Activated B cell treated with CpG ODN at 0.5 μM for 24 hours (primary cell): ENCODE measurements around the gene MTHFD1L. TPM values are rescaled to one million over a fixed set of nuclear protein-coding genes. Genes with fewer than 3 reads are reported as not detected.
"Not testable (repeated sequence)": the region's sequence is repeated elsewhere in the genome, so short reads cannot be mapped to it uniquely, and the experiment has no call there.

Source experiments
- ATAC-seq: fragments of 200-7000 bp; cut with Tn5 transposase; one replicate; pipeline ENCODE4 v1.10.0; 2021; ENCODE audit warnings: low read depth, mild to moderate bottlenecking, moderate library complexity
- CTCF ChIA-PET: fragments of 350-600 bp; sonication (Branson Sonifier 250); formaldehyde crosslinking; loops from one replicate; lab custom pipeline; 2021; ENCODE audit warnings: antibody characterized with exemption; lab: Charles Lee
- POLR2A ChIA-PET: fragments of 350-600 bp; sonication (Branson Sonifier 250); formaldehyde crosslinking; loops from one replicate; lab custom pipeline; 2021; ENCODE audit warnings: antibody characterized with exemption; lab: Charles Lee
- DNase-seq: peaks from one replicate; pipeline ENCODE4 v3.0.0; 2022
- H3K27ac Mint-ChIP-seq: one replicate; pipeline ENCODE4 v1.8.0; 2020; ENCODE audit warnings: mixed read lengths
- H3K27me3 Mint-ChIP-seq: one replicate; pipeline ENCODE4 v1.8.0; 2021; ENCODE audit warnings: mixed read lengths
- H3K36me3 Mint-ChIP-seq: one replicate; pipeline ENCODE4 v1.8.0; 2021; ENCODE audit warnings: low read depth, mixed read lengths
- H3K4me1 Mint-ChIP-seq: one replicate; pipeline ENCODE4 v1.8.0; 2021; ENCODE audit warnings: mixed read lengths
- H3K4me3 Mint-ChIP-seq: one replicate; pipeline ENCODE4 v1.8.0; 2020; ENCODE audit warnings: mild to moderate bottlenecking, mixed read lengths
- H3K9me3 Mint-ChIP-seq: one replicate; pipeline ENCODE4 v1.8.0; 2020; ENCODE audit warnings: mixed read lengths
- intact Hi-C: fragments of 100-400 bp; cut with micrococcal nuclease; formaldehyde crosslinking; loops from one replicate; pipeline ENCODE4 v1.15.1; 2024
- total RNA-seq: library from RNA; stranded (reverse); gene quantifications from 2 replicates; pipeline ENCODE4 v1.2.3, GENCODE V29; 2022
- TF ChIP-seq, protein P1 (sequence below): fragments of 200-600 bp; IDR thresholded peaks from one replicate; pipeline ENCODE4 v1.8.0; 2022; ENCODE audit warnings: antibody characterized with exemption, mild to moderate bottlenecking

MTHFD1L gene
- total RNA-seq, 1 donor from 2014 or later, result 60.4 TPM

DNA sequence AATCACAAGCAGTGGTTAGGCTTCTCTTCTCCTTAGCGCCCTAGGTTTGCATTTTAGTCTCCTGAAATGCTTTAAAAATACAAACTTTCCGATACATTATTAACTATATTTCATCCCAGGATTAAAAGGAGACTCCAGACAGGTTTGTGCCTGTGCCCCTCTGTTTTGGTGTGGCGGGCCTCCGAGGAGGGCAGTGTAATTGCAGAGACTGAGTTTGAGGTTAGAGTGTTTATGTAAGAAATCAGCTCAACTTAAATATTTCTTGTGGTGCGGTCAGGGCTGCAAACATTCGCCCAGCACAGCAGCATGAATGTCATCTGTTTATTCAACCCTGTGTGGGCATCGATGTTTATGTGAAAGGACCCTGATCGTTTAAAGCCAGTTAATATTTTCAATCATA is 243.9 kb downstream of the MTHFD1L start:
- H3K36me3 Mint-ChIP-seq, result no peaks in the 10 kb centered on the region
- no peak for DNase-seq
- CTCF ChIA-PET, result no interaction called here

DNA sequence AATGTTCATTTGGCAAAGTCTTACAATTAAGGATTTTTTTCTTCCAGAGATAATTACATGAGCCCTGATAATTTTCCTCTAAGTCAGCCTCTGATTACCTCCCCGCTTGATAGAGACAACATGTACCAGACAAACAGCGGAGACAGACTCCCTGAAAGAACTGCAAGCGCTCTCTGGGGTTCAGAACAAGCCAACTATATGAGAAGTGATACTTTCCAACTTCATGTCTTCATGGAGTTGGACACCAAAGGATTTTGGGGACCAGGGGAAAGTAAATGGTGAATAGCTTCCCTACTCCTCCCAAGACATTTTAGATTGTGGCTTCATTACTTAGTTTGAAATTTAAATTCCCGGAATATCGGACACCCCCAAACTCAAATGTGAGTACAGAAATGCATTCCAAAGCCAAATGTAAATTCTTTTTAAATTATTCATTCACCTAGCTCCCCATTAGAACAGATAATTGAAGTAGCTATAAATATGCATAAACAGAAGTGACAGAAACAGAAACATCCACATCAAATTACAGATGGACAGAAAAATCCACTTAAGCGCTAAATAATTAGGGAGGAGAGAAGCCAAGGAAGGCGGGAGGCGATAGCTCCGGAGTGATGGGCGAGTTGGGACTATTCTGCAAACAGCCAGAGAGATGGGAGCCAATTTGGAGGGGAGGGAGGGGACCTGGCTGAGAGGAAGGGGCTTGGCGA is 244.5 kb downstream of the MTHFD1L start:
- TF ChIP-seq, protein P1, sequence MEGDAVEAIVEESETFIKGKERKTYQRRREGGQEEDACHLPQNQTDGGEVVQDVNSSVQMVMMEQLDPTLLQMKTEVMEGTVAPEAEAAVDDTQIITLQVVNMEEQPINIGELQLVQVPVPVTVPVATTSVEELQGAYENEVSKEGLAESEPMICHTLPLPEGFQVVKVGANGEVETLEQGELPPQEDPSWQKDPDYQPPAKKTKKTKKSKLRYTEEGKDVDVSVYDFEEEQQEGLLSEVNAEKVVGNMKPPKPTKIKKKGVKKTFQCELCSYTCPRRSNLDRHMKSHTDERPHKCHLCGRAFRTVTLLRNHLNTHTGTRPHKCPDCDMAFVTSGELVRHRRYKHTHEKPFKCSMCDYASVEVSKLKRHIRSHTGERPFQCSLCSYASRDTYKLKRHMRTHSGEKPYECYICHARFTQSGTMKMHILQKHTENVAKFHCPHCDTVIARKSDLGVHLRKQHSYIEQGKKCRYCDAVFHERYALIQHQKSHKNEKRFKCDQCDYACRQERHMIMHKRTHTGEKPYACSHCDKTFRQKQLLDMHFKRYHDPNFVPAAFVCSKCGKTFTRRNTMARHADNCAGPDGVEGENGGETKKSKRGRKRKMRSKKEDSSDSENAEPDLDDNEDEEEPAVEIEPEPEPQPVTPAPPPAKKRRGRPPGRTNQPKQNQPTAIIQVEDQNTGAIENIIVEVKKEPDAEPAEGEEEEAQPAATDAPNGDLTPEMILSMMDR, result no peak
- DNase-seq, result no peak
- no peak for ATAC-seq
- ChIA-PET POLR2A (no interaction called here), CTCF (no interaction called here)
- H3K4me3 Mint-ChIP-seq, result no peak overlapping the region
- no peaks in the 10 kb centered on the region for H3K4me1 Mint-ChIP-seq
- peaks cover 5% of the 10 kb centered on the region for H3K27me3 Mint-ChIP-seq
- no peaks in the 10 kb centered on the region for H3K36me3 Mint-ChIP-seq
- no peaks in the 10 kb centered on the region for H3K9me3 Mint-ChIP-seq
- no peak overlapping the region for H3K27ac Mint-ChIP-seq
- intact Hi-C loops, result no loop called here

More for the DNA sequence above, 243.9 kb downstream of the MTHFD1L start:
- no peak overlapping the region for H3K27ac Mint-ChIP-seq
- no peaks in the 10 kb centered on the region for H3K4me1 Mint-ChIP-seq
- peaks cover 5% of the 10 kb centered on the region for H3K27me3 Mint-ChIP-seq
- no peak for ATAC-seq
- no peak overlapping the region for H3K4me3 Mint-ChIP-seq
- POLR2A ChIA-PET, result no interaction called here
- intact Hi-C loops, result no loop called here
- TF ChIP-seq, protein P1, result no peak
- H3K9me3 Mint-ChIP-seq, result no peaks in the 10 kb centered on the region

DNA sequence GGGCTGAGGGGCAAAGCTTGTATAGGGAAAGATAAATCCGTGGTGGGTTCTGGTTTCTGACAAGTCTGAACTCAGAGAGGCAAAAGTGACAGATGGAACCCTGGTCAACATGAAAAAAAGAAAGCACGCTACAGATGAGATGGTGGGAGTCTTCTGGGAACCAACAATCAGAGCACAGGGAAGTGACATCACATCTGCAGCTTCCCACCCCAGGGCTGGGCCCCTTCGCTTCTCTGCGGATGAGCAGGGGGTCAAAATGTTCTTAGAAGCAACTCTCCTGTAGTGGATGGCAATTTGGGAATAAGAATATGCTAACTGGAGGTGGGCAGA is 245.0 kb downstream of the MTHFD1L start:
- H3K27ac Mint-ChIP-seq, result no peak overlapping the region
- H3K9me3 Mint-ChIP-seq, result no peaks in the 10 kb centered on the region
- H3K4me3 Mint-ChIP-seq, result no peak overlapping the region
- ATAC-seq (no peak), DNase-seq (no peak)
- ChIA-PET POLR2A (no interaction called here), CTCF (no interaction called here)
- no peaks in the 10 kb centered on the region for H3K4me1 Mint-ChIP-seq
- intact Hi-C loops, result no loop called here
- TF ChIP-seq, protein P1, result no peak
- H3K27me3 Mint-ChIP-seq, result peaks cover 5% of the 10 kb centered on the region
- H3K36me3 Mint-ChIP-seq, result no peaks in the 10 kb centered on the region

DNA sequence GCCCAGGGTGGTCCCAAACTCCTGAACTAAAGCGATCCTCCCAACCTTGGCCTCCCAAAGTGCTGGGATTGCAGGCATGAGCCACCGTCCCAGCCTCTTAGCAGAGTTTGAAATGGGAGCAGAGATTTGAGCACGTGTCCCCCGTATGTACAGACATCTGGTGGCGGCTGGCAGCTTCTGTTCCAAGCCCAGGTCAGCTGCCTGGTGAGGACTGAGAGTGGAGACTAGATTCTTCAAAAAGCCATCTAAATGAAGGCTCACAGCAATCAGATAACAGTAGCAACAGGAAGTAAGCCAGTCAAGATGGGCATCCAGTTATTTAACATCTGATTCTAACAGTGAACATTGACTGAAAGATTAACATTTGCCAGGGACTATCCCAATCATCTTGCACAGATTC is 246.2 kb downstream of the MTHFD1L start:
- no peak overlapping the region for H3K27ac Mint-ChIP-seq
- peaks cover 5% of the 10 kb centered on the region for H3K27me3 Mint-ChIP-seq
- CTCF ChIA-PET, result no interaction called here
- no peaks in the 10 kb centered on the region for H3K36me3 Mint-ChIP-seq
- DNase-seq, result no peak
- intact Hi-C loops, result no loop called here
- H3K9me3 Mint-ChIP-seq, result no peaks in the 10 kb centered on the region
- POLR2A ChIA-PET, result no interaction called here
- TF ChIP-seq, protein P1, result no peak
- H3K4me1 Mint-ChIP-seq, result no peaks in the 10 kb centered on the region
- ATAC-seq, result no peak
- H3K4me3 Mint-ChIP-seq, result no peak overlapping the region

DNA sequence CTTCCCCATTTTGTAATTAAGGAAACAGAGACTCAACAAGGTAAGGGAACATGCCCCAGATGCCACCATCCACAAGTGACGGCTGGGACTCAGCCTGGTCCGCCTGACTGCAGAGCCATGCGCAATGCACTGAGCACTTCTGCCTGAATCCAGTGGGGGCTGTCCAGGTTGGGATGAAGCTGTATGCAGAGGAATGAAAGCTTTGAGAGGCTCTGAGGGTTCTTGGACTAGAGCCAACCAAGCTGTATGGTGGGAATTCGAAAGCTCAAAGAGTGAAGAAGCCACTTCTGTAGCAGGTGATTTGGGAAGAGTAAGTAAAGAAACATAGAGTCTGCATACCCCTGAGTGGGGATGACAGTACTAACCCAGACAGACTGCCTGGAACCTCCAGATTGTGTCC is 246.6 kb downstream of the MTHFD1L start:
- intact Hi-C loops, result no loop called here
- no peak overlapping the region for H3K4me3 Mint-ChIP-seq
- ATAC-seq (no peak), DNase-seq (no peak)
- TF ChIP-seq, protein P1, result no peak
- H3K27me3 Mint-ChIP-seq, result peaks cover 5% of the 10 kb centered on the region
- POLR2A ChIA-PET, result no interaction called here
- no peaks in the 10 kb centered on the region for H3K9me3 Mint-ChIP-seq
- H3K4me1 Mint-ChIP-seq, result no peaks in the 10 kb centered on the region
- H3K27ac Mint-ChIP-seq, result no peak overlapping the region
- no peaks in the 10 kb centered on the region for H3K36me3 Mint-ChIP-seq
- CTCF ChIA-PET, result no interaction called here

DNA sequence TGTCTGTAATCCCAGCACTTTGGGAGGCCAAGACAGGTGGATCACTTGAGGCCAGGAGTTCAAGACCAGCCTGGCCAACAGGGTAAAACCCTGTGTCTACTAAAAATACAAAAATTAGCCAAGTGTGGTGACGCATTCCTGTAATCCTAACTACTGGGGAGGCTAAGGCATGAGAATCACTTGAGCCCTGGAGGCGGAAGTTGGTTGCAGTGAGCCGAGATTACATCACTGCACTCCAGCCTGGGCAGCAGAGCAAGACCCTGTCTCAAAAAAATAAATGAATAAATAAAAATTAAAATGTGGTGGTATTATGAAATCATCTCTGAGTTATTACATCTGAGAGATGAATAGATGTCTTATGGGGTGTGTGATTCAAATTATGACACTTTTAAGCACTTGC is 247.4 kb downstream of the MTHFD1L start:
- POLR2A ChIA-PET, H3K9me3 Mint-ChIP-seq, ATAC-seq, H3K4me3 Mint-ChIP-seq, H3K36me3 Mint-ChIP-seq, H3K27me3 Mint-ChIP-seq, H3K27ac Mint-ChIP-seq, intact Hi-C loops, DNase-seq, H3K4me1 Mint-ChIP-seq, CTCF ChIA-PET: not testable (repeated sequence)
